HepG2 (cell line): ENCODE data around the gene TMEM44. TPM values are rescaled to one million over a fixed set of nuclear protein-coding genes. Genes with fewer than 3 reads are reported as not detected.

Experiments used
- ELF1 ChIP-seq: sonication (generic); formaldehyde crosslinking; IDR thresholded peaks from 2 replicates; pipeline ENCODE4 v1.4.0; 2020; ENCODE audit warnings: missing genetic modification reagents
- GATAD1 ChIP-seq: IDR thresholded peaks from 2 replicates; pipeline ENCODE4 v1.6.1; 2016; ENCODE audit warnings: missing genetic modification reagents, missing compliant biosample characterization
- HNF4G ChIP-seq, 2 experiments: sonication (generic) in 1 of 2; formaldehyde crosslinking in 1 of 2; IDR thresholded peaks; 2 replicates each; pipeline versions ENCODE4 v1.4.0 to v1.6.1; 2011 to 2020; ENCODE audit warnings: borderline replicate concordance in 2 of 2, low read depth in 2 of 2, mild to moderate bottlenecking in 2 of 2, low read length in 1 of 2, missing genetic modification reagents in 1 of 2, moderate library complexity in 1 of 2
- HOXD1 ChIP-seq: sonication (generic); formaldehyde crosslinking; IDR thresholded peaks from 2 replicates; pipeline ENCODE4 v1.5.0; 2020; ENCODE audit warnings: missing genetic modification reagents
- KLF15 ChIP-seq: sonication (generic); formaldehyde crosslinking; IDR thresholded peaks from 2 replicates; pipeline ENCODE4 v1.8.1; 2023; ENCODE audit warnings: borderline replicate concordance, mild to moderate bottlenecking, inconsistent platforms, missing genetic modification reagents, mixed read lengths
- KLF6 ChIP-seq: IDR thresholded peaks from 2 replicates; pipeline ENCODE4 v1.8.0; 2016; ENCODE audit warnings: missing biosample characterization, missing genetic modification reagents
- NFIB ChIP-seq: sonication (generic); formaldehyde crosslinking; IDR thresholded peaks from 2 replicates; pipeline ENCODE4 v1.9.0; 2021; ENCODE audit warnings: missing genetic modification reagents, mild to moderate bottlenecking, borderline replicate concordance
- RBFOX2 ChIP-seq: fragments of 200-400 bp; formaldehyde crosslinking; IDR thresholded peaks from 2 replicates; pipeline ENCODE4 v1.6.1; 2017; ENCODE audit warnings: low read depth, mild to moderate bottlenecking, low read length
- SIX1 ChIP-seq: sonication (generic); formaldehyde crosslinking; IDR thresholded peaks from 2 replicates; pipeline ENCODE4 v1.4.0; 2020; ENCODE audit warnings: missing genetic modification reagents, borderline replicate concordance
- ZNF20 ChIP-seq: sonication (generic); formaldehyde crosslinking; IDR thresholded peaks from 2 replicates; pipeline ENCODE4 v1.4.0; 2020; ENCODE audit warnings: mild to moderate bottlenecking, moderate library complexity, missing genetic modification reagents
- ZNF737 ChIP-seq: sonication (generic); formaldehyde crosslinking; IDR thresholded peaks from 2 replicates; pipeline ENCODE4 v1.5.0; 2020; ENCODE audit warnings: missing genetic modification reagents, mild to moderate bottlenecking, borderline replicate concordance
- ZNF749 ChIP-seq: sonication (generic); formaldehyde crosslinking; IDR thresholded peaks from 2 replicates; pipeline ENCODE4 v1.8.0; 2022; ENCODE audit warnings: mild to moderate bottlenecking, missing genetic modification reagents, moderate library complexity, borderline replicate concordance
- ZNF773 ChIP-seq: sonication (generic); formaldehyde crosslinking; IDR thresholded peaks from 2 replicates; pipeline ENCODE4 v1.4.0; 2020; ENCODE audit warnings: missing genetic modification reagents, borderline replicate concordance
- polyA plus RNA-seq, 8 experiments: library from polyadenylated mRNA; depleted of rRNA in 3 of 8; stranded (reverse) in 7 of 8; unstranded in 1 of 8; fragments of >200 nt; fragmentation: Illumina TruSeq in 4 of 8; extraction: Trizol in 4 of 8; gene quantifications; 2 replicates each; pipeline versions ENCODE4 v1.2.1 to v1.2.3, GENCODE V29; 2011 to 2016; ENCODE audit warnings: low read depth in 4 of 8, missing spikeins in 1 of 8, mixed read lengths in 1 of 8; ENCODE audit not compliant: insufficient read depth in 1 of 8
- total RNA-seq, 5 experiments: library from RNA; depleted of rRNA; stranded (reverse); fragments of >200 nt; fragmentation: Illumina TruSeq; extraction: Trizol; gene quantifications; 2 replicates each; pipeline ENCODE4 v1.2.3, GENCODE V29; 2016; ENCODE audit warnings: low read depth in 1 of 5
- TF ChIP-seq, protein P1 (sequence below): sonication (generic); formaldehyde crosslinking; IDR thresholded peaks from 2 replicates; pipeline ENCODE4 v1.8.1; 2023; ENCODE audit warnings: mild to moderate bottlenecking, missing genetic modification reagents
- TF ChIP-seq, protein P2 (sequence below): conservative IDR thresholded peaks from 2 replicates; pipeline ENCODE4 v1.6.1; 2018; ENCODE audit warnings: missing genetic modification reagents
- TF ChIP-seq, protein P3 (sequence below): sonication (generic); formaldehyde crosslinking; IDR thresholded peaks from 2 replicates; pipeline ENCODE4 v1.8.0; 2022; ENCODE audit warnings: missing genetic modification reagents, low read depth, mild to moderate bottlenecking, borderline replicate concordance
- TF ChIP-seq, protein P4 (sequence below): sonication (generic); formaldehyde crosslinking; IDR thresholded peaks from 2 replicates; pipeline ENCODE4 v1.9.0; 2022; ENCODE audit warnings: missing genetic modification reagents, mild to moderate bottlenecking, borderline replicate concordance
- TF ChIP-seq, protein P5 (sequence below): sonication (generic); formaldehyde crosslinking; IDR thresholded peaks from 2 replicates; pipeline ENCODE4 v1.5.0; 2020; ENCODE audit warnings: missing genetic modification reagents, mild to moderate bottlenecking, borderline replicate concordance
- TF ChIP-seq, protein P6 (sequence below): IDR thresholded peaks from 2 replicates; pipeline ENCODE4 v1.6.1; 2016

The TMEM44 gene
- total and polyA plus RNA-seq, 2 of the 13 experiments (the other 11 are each of a cell fraction or from before 2014, with no cell fraction given): 7.3 to 13.8 TPM

DNA sequence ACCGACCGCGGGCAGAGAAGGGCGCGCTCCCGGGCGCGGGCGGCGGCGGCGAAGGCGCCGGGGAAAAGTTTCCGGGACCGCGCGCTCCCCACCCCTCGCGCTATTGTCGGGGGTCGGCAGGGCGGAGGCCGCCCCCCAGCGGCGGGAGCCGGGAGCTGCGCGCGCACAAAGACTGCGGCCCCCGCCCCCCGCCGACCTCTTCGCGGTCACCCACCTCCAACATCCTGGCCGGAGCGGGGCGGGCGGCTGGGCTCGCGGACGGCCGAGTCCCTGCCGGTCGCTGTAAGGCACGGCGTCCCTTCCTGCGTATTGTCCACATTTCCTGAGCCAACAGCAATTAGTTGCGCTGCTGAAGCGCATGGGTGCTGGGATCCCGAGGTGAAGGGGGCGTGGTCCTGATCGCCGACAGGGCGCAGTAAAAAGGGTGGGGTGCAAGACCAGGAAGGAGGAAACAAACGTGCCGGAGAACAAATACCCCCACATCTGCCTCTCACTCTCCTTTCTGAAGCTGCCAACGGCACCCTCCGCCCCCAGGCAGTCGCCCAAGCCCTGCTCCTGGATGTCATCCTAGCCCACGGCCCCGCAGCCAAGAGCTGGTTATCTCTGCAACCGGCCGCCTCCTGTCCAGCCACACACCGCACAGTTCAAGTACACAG is at the start of gene TMEM44 (continued):
- TF ChIP-seq, protein P1, sequence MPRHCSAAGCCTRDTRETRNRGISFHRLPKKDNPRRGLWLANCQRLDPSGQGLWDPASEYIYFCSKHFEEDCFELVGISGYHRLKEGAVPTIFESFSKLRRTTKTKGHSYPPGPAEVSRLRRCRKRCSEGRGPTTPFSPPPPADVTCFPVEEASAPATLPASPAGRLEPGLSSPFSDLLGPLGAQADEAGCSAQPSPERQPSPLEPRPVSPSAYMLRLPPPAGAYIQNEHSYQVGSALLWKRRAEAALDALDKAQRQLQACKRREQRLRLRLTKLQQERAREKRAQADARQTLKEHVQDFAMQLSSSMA: no peak
- TF ChIP-seq, protein P2, sequence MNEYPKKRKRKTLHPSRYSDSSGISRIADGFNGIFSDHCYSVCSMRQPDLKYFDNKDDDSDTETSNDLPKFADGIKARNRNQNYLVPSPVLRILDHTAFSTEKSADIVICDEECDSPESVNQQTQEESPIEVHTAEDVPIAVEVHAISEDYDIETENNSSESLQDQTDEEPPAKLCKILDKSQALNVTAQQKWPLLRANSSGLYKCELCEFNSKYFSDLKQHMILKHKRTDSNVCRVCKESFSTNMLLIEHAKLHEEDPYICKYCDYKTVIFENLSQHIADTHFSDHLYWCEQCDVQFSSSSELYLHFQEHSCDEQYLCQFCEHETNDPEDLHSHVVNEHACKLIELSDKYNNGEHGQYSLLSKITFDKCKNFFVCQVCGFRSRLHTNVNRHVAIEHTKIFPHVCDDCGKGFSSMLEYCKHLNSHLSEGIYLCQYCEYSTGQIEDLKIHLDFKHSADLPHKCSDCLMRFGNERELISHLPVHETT: peak; percentile 76
- TF ChIP-seq, protein P3, sequence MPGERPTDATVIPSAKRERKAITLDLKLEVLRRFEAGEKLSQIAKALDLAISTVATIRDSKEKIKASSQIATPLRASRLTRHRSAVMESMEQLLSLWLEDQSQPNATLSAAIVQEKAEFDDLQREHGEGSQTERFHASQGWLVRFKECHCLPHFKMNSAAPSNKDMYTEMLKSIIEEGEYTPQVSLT: no peak; the same call in 1 of the 2 replicates
- no peak for TF ChIP-seq ZNF773 (CRISPR knock-in tag)
- TF ChIP-seq ZNF20 (CRISPR knock-in tag): no peak
- TF ChIP-seq, protein P4, sequence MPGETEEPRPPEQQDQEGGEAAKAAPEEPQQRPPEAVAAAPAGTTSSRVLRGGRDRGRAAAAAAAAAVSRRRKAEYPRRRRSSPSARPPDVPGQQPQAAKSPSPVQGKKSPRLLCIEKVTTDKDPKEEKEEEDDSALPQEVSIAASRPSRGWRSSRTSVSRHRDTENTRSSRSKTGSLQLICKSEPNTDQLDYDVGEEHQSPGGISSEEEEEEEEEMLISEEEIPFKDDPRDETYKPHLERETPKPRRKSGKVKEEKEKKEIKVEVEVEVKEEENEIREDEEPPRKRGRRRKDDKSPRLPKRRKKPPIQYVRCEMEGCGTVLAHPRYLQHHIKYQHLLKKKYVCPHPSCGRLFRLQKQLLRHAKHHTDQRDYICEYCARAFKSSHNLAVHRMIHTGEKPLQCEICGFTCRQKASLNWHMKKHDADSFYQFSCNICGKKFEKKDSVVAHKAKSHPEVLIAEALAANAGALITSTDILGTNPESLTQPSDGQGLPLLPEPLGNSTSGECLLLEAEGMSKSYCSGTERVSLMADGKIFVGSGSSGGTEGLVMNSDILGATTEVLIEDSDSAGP: peak; percentile 75; the same call in 1 of the 2 replicates
- 0 out of 2 replicates have a peak, but pooled peaks have one; percentile 32 for TF ChIP-seq ELF1
- no peak for TF ChIP-seq HOXD1 (CRISPR knock-in tag)
- no peak for TF ChIP-seq NFIB (CRISPR knock-in tag)
- peak; percentile 60 for TF ChIP-seq GATAD1 (CRISPR knock-in tag)
- no peak for TF ChIP-seq KLF15 (CRISPR knock-in tag)
- TF ChIP-seq, protein P5, sequence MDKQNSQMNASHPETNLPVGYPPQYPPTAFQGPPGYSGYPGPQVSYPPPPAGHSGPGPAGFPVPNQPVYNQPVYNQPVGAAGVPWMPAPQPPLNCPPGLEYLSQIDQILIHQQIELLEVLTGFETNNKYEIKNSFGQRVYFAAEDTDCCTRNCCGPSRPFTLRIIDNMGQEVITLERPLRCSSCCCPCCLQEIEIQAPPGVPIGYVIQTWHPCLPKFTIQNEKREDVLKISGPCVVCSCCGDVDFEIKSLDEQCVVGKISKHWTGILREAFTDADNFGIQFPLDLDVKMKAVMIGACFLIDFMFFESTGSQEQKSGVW (CRISPR knock-in tag): no peak
- no peak for TF ChIP-seq SIX1 (CRISPR knock-in tag)
- peak; percentile 63; the same call in 1 of the 2 replicates for TF ChIP-seq KLF6 (CRISPR knock-in tag)
- TF ChIP-seq ZNF749 (CRISPR knock-in tag): peak; percentile 61; the same call in 1 of the 2 replicates
- peak; percentile 73 for TF ChIP-seq RBFOX2
- no peak for TF ChIP-seq ZNF737
- TF ChIP-seq, protein P6, sequence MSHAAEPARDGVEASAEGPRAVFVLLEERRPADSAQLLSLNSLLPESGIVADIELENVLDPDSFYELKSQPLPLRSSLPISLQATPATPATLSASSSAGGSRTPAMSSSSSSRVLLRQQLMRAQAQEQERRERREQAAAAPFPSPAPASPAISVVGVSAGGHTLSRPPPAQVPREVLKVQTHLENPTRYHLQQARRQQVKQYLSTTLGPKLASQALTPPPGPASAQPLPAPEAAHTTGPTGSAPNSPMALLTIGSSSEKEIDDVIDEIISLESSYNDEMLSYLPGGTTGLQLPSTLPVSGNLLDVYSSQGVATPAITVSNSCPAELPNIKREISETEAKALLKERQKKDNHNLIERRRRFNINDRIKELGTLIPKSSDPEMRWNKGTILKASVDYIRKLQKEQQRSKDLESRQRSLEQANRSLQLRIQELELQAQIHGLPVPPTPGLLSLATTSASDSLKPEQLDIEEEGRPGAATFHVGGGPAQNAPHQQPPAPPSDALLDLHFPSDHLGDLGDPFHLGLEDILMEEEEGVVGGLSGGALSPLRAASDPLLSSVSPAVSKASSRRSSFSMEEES: peak; percentile 54
- no peak for TF ChIP-seq HNF4G (IDR thresholded peaks at IDR 0.05; ENCODE audit: borderline replicate concordance, low read depth, low read length)
- TF ChIP-seq HNF4G (CRISPR knock-in tag; IDR thresholded peaks at IDR 0.05; ENCODE audit: borderline replicate concordance, low read depth): peak; percentile 65; the same call in 1 of the 2 replicates
